ENCODE results near the gene CAPN8. TPM values are rescaled to one million over a fixed set of nuclear protein-coding genes. Genes with fewer than 3 reads are reported as not detected.

The CAPN8 gene
- total and polyA plus RNA-seq, 4 experiments from 2014 or later, result 0.32 to 0.55 (median 0.33) TPM; not detected in 1

DNA sequence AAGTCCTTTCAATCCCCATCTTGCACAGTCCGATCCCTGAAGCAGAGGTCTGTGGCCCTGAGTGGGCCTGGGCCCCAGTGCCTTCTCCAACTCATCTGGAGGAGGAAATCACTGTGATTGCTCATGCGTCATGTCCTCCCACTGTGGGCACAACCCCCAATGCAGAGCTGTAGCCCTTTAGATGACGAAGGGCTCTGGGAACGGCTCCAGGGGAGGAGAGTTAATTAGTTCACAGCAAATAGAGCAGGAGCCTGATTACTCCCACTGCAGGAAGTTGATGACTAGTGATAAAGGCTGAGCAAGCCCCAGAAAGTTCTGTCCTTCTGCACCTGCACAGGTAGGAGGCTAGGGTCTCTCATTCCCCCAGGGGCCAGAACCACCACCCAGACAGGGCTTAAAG is 160.8 kb downstream of the CAPN8 start:
- Histone ChIP-seq H3K36me3 (ENCODE audit: insufficient read depth, low read length) (no peaks in the 10 kb centered on the region), H3K9me3 (ENCODE audit: control insufficient read depth in 1 of 2, low read length in 2 of 2) (no peaks in the 10 kb centered on the region), H3K4me1 (ENCODE audit: insufficient read depth, low read length) (peaks cover 7% of the 10 kb centered on the region), H3K4me3 (ENCODE audit: low read length in 2 of 2) (no peak overlapping the region), H3K27ac (ENCODE audit: low read depth, low read length) (no peak overlapping the region), H3K27me3 (ENCODE audit: insufficient read depth, low read length) (no peaks in the 10 kb centered on the region)
- Mint-ChIP-seq H3K4me3 (no peak overlapping the region), H3K36me3 (no peaks in the 10 kb centered on the region), H3K27ac (peak overlapping the region in 1 of 7 donors; percentile 37), H3K9me3 (no peaks in the 10 kb centered on the region), H3K4me1 (peaks cover 1 to 13% (median 4%) of the 10 kb centered on the region in 4 donors), H3K27me3 (no peaks in the 10 kb centered on the region)
- intact Hi-C loops (cut with micrococcal nuclease), result no loop called here
- POLR2A ChIA-PET (ENCODE audit: partially characterized antibody), result no interaction called here
- CTCF ChIA-PET (ENCODE audit: partially characterized antibody), result no interaction called here
- no peak for DNase-seq

DNA sequence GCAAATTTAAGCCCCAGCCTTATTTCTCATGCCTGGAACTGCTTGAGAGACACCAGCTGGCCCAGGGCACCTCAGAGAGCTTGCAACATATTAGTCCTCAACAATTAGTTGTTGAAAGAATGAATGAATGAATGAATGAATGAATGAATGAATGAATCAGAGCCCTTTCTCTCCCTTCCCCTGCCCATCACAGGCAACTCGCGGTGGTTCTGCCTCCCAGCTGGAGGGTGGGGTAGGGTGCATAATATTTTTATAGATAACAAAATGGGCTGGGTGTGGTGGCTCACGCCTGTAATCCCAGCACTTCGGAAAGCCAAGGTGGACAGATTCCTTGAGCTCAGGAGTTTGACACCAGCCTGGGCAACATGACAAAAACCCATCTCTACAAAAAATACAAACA is 162.2 kb downstream of the CAPN8 start:
- H3K27ac ChIP-seq (ENCODE audit: low read depth, low read length), result no peak overlapping the region
- Mint-ChIP-seq H3K27ac (no peak overlapping the region), H3K4me3 (no peak overlapping the region), H3K27me3 (no peaks in the 10 kb centered on the region), H3K36me3 (no peaks in the 10 kb centered on the region), H3K9me3 (peaks cover 0 to 6% (median 0%) of the 10 kb centered on the region in 8 donors), H3K4me1 (peaks cover 0 to 6% (median under 1%) of the 10 kb centered on the region in 4 donors)
- no peaks in the 10 kb centered on the region for H3K4me1 ChIP-seq (ENCODE audit: insufficient read depth, low read length)
- ChIA-PET CTCF (ENCODE audit: partially characterized antibody) (no interaction called here), POLR2A (ENCODE audit: partially characterized antibody) (no interaction called here)
- intact Hi-C loops (cut with micrococcal nuclease), result no loop called here
- DNase-seq, result no peak
- H3K4me3 ChIP-seq (ENCODE audit: low read length in 2 of 2), result no peak overlapping the region
- H3K27me3 ChIP-seq (ENCODE audit: insufficient read depth, low read length), result no peaks in the 10 kb centered on the region
- H3K36me3 ChIP-seq (ENCODE audit: insufficient read depth, low read length), result no peaks in the 10 kb centered on the region
- H3K9me3 ChIP-seq (ENCODE audit: control insufficient read depth in 1 of 2, low read length in 2 of 2), result no peaks in the 10 kb centered on the region

DNA sequence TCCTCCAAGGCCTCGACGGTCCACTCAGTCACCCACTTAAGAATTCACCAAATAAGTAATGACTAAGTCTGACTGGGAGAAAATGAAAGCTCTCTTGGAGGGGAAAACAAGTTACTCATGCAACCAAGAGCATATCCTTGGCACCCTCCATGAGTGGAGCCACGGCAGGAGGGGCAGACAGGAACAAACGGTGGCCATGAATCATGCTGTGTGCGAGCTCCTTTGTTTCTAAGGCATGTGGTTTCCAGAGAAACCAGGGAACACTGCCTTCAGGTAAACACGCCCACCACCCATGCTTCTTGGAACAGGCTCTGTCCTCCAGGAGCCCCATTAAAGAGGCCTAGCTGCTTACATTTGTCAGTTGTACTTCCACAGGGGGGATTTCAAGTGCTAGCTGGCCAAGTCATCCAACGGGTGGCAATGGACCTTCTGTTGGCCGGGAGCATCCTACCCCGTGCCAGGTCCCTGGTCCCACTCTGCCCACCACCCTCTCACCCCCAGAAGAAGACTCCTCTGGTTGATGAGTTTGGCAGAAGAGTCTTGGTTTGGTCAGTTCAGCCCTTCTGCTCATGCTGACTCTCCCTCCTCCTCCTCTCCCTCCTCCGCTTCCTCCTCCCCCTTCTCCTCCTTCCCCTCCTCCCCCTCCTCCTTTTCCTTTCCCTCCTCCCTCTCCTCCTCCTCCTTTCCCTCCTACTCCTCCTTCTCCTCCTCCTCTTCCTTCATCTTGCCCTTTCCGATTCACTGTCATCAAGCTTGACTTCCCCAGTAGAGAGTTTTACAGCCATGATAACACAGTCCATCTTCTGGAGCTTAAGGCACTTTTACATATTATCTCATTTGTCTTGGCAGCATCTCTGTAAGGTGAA is 164.7 kb downstream of the CAPN8 start:
- DNase-seq, result no peak
- intact Hi-C loops (cut with micrococcal nuclease), result no loop called here
- no peaks in the 10 kb centered on the region for H3K4me1 ChIP-seq (ENCODE audit: insufficient read depth, low read length)
- no peaks in the 10 kb centered on the region for H3K36me3 Mint-ChIP-seq
- H3K9me3 ChIP-seq (ENCODE audit: control insufficient read depth in 1 of 2, low read length in 2 of 2), result no peaks in the 10 kb centered on the region
- peak overlapping the region in 1 of 8 donors; percentile 32 for H3K4me3 Mint-ChIP-seq
- no peak overlapping the region for H3K4me3 ChIP-seq (ENCODE audit: low read length in 2 of 2)
- H3K9me3 Mint-ChIP-seq, result peaks cover 0 to 6% (median 0%) of the 10 kb centered on the region in 8 donors
- no peak overlapping the region for H3K27ac Mint-ChIP-seq
- H3K27me3 Mint-ChIP-seq, result no peaks in the 10 kb centered on the region
- ChIA-PET CTCF (ENCODE audit: partially characterized antibody) (interaction anchor here (0.7 kb wide), 2 partner anchors 9 to 376 kb away, joined by 3 to 4 read pairs; no protein-coding TSS in a partner anchor), POLR2A (ENCODE audit: partially characterized antibody) (no interaction called here)
- no peaks in the 10 kb centered on the region for H3K36me3 ChIP-seq (ENCODE audit: insufficient read depth, low read length)
- peaks cover 0 to 7% (median 1%) of the 10 kb centered on the region in 4 donors for H3K4me1 Mint-ChIP-seq
- no peak overlapping the region for H3K27ac ChIP-seq (ENCODE audit: low read depth, low read length)
- no peaks in the 10 kb centered on the region for H3K27me3 ChIP-seq (ENCODE audit: insufficient read depth, low read length)

DNA sequence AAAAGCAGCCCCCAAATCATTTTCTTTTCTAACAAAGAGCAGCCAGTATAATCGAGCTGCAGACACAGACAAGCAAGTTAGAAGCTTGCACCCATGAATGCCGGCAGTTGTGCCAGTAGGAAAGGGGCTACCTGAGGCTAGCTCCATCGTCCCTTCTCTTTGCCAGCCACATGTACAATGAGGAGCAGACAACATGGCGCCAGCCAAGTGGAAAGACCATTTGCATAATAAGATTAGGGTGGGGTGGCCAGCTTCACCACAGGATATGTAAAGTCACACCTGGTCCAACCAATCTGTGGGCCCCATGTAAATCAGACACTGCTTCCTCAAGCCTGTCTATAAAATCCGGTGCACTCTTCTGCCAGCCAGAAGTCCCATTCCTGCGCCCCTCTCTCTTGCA is 168.6 kb downstream of the CAPN8 start:
- Histone ChIP-seq H3K36me3 (ENCODE audit: insufficient read depth, low read length) (no peaks in the 10 kb centered on the region), H3K27me3 (ENCODE audit: insufficient read depth, low read length) (no peaks in the 10 kb centered on the region), H3K9me3 (ENCODE audit: control insufficient read depth in 1 of 2, low read length in 2 of 2) (no peaks in the 10 kb centered on the region), H3K27ac (ENCODE audit: low read depth, low read length) (no peak overlapping the region), H3K4me1 (ENCODE audit: insufficient read depth, low read length) (no peaks in the 10 kb centered on the region), H3K4me3 (ENCODE audit: low read length in 2 of 2) (no peak overlapping the region)
- H3K27ac Mint-ChIP-seq, result peak overlapping the region in 1 of 7 donors; percentile 32
- peaks cover 0 to 6% (median 0%) of the 10 kb centered on the region in 8 donors for H3K9me3 Mint-ChIP-seq
- CTCF ChIA-PET (ENCODE audit: partially characterized antibody), result no interaction called here
- H3K4me1 Mint-ChIP-seq, result peaks cover 0 to 3% (median under 1%) of the 10 kb centered on the region in 4 donors
- intact Hi-C loops (cut with micrococcal nuclease), result no loop called here
- POLR2A ChIA-PET (ENCODE audit: partially characterized antibody), result no interaction called here
- no peak for DNase-seq
- H3K36me3 Mint-ChIP-seq, result no peaks in the 10 kb centered on the region
- H3K27me3 Mint-ChIP-seq, result no peaks in the 10 kb centered on the region
- H3K4me3 Mint-ChIP-seq, result no peak overlapping the region

DNA sequence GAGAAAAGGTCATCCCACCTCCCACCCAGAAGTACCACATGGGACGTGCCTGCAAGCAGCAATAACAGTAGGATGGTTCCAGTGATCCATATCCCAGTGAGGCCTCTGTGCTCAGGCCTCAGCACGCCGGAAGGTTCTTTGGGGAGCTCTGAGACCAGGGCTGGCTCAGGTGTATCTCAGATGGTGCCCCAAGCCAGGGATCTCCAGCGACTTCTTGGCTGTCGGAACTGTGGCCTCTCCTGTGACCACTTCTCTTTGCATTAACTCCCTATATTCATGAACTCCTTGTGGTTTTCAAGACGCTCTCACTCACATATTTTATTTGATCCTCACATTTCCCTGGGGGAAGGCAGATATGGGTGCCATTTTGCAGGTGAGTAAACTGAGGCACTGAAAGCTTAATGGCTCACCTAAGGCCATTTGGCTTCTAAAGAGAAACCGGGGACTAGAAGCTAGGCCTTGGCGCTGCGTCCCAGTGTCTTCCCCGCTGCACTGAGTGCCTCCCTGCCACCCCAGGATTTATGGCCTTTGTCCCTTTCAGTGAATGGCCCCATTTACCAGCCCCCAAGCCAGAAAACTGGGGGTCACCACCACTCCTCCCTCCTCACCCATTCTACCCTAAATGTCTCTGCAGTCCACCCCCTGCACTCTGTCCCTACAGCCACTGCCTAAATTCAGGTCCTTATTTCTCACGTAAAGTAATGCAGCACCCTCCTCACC is 170.4 kb downstream of the CAPN8 start:
- Histone ChIP-seq H3K27me3 (ENCODE audit: insufficient read depth, low read length) (no peaks in the 10 kb centered on the region), H3K4me3 (ENCODE audit: low read length in 2 of 2) (no peak overlapping the region), H3K36me3 (ENCODE audit: insufficient read depth, low read length) (no peaks in the 10 kb centered on the region), H3K9me3 (ENCODE audit: control insufficient read depth in 1 of 2, low read length in 2 of 2) (no peaks in the 10 kb centered on the region), H3K4me1 (ENCODE audit: insufficient read depth, low read length) (no peaks in the 10 kb centered on the region), H3K27ac (ENCODE audit: low read depth, low read length) (no peak overlapping the region)
- H3K27ac Mint-ChIP-seq, result no peak overlapping the region
- H3K27me3 Mint-ChIP-seq, result no peaks in the 10 kb centered on the region
- H3K36me3 Mint-ChIP-seq, result no peaks in the 10 kb centered on the region
- no peak for DNase-seq
- no peak overlapping the region for H3K4me3 Mint-ChIP-seq
- peaks cover 0 to 6% (median 0%) of the 10 kb centered on the region in 8 donors for H3K9me3 Mint-ChIP-seq
- POLR2A ChIA-PET (ENCODE audit: partially characterized antibody), result no interaction called here
- intact Hi-C loops (cut with micrococcal nuclease), result no loop called here
- CTCF ChIA-PET (ENCODE audit: partially characterized antibody), result no interaction called here
- H3K4me1 Mint-ChIP-seq, result peaks cover 0 to 3% (median under 1%) of the 10 kb centered on the region in 4 donors

DNA sequence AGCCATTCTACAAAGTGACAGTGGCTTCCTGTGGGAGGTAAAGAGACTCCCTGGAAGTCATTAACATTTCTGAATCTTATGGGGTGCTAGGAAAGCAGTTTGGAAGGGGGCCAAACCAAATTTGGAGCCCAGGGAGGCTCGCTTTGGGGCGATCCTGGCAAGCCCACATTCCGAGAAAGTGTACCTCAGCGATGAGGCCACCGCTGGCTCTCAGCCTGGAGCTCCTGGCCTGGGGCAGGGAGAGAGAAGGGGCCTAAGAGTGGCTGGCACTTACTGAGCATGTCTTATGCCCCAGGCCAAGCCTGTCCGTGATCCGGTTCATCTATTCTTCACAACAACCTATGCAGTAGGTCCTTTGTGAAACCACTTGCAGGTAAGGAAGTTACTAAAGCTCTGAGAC is 173.5 kb downstream of the CAPN8 start:
- Mint-ChIP-seq H3K27me3 (no peaks in the 10 kb centered on the region), H3K36me3 (no peaks in the 10 kb centered on the region), H3K4me1 (peaks cover 0 to 1% (median 0%) of the 10 kb centered on the region in 4 donors), H3K9me3 (no peaks in the 10 kb centered on the region), H3K4me3 (no peak overlapping the region), H3K27ac (no peak overlapping the region)
- ChIA-PET POLR2A (ENCODE audit: partially characterized antibody) (no interaction called here), CTCF (ENCODE audit: partially characterized antibody) (no interaction called here)
- Histone ChIP-seq H3K36me3 (ENCODE audit: insufficient read depth, low read length) (no peaks in the 10 kb centered on the region), H3K27me3 (ENCODE audit: insufficient read depth, low read length) (no peaks in the 10 kb centered on the region), H3K4me1 (ENCODE audit: insufficient read depth, low read length) (no peaks in the 10 kb centered on the region), H3K9me3 (ENCODE audit: control insufficient read depth in 1 of 2, low read length in 2 of 2) (no peaks in the 10 kb centered on the region), H3K4me3 (ENCODE audit: low read length in 2 of 2) (no peak overlapping the region), H3K27ac (ENCODE audit: low read depth, low read length) (no peak overlapping the region)
- intact Hi-C loops (cut with micrococcal nuclease), result no loop called here
- no peak for DNase-seq
